RKO (cell line): Measurements from ENCODE around the gene CACNA2D3.

Source experiments
- DNase-seq: peaks from one replicate; pipeline ENCODE4 v3.0.0-alpha.2; 2016; ENCODE audit warnings: low spot score

The CACNA2D3 gene

GRCh38 chr3:54878145-54878544 is 755.8 kb downstream of the CACNA2D3 start:
- DNase-seq, result no peak

- no peak for DNase-seq
Observed at GRCh38 chr3:54882129-54882833, 759.9 kb downstream of the CACNA2D3 start.

- no peak for DNase-seq
Observed at GRCh38 chr3:54888162-54888561, 765.8 kb downstream of the CACNA2D3 start.

- no peak for DNase-seq
Observed at GRCh38 chr3:54888873-54889272, 766.5 kb downstream of the CACNA2D3 start.

GRCh38 chr3:54889731-54890130 is 767.4 kb downstream of the CACNA2D3 start:
- no peak for DNase-seq

- peak; percentile 23 for DNase-seq
Observed at GRCh38 chr3:54891540-54891897, 769.2 kb downstream of the CACNA2D3 start.

- no peak for DNase-seq
Observed at GRCh38 chr3:54892168-54892567, 769.8 kb downstream of the CACNA2D3 start.

GRCh38 chr3:54895613-54896012 is 773.3 kb downstream of the CACNA2D3 start:
- DNase-seq, result no peak

- no peak for DNase-seq
Observed at GRCh38 chr3:54897028-54897711, 774.8 kb downstream of the CACNA2D3 start.

- no peak for DNase-seq
Observed at GRCh38 chr3:54899273-54899672, 776.9 kb downstream of the CACNA2D3 start.

- no peak for DNase-seq
Observed at GRCh38 chr3:54900838-54901591, 778.7 kb downstream of the CACNA2D3 start.

- no peak for DNase-seq
Observed at GRCh38 chr3:54901906-54902685, 779.7 kb downstream of the CACNA2D3 start.

GRCh38 chr3:54905261-54905888 is 783.0 kb downstream of the CACNA2D3 start:
- no peak for DNase-seq

GRCh38 chr3:54905920-54906319 is 783.6 kb downstream of the CACNA2D3 start:
- no peak for DNase-seq

GRCh38 chr3:54906763-54907162 is 784.4 kb downstream of the CACNA2D3 start:
- DNase-seq, result no peak

- no peak for DNase-seq
Observed at GRCh38 chr3:54909191-54909590, 786.8 kb downstream of the CACNA2D3 start.

GRCh38 chr3:54914180-54914579 is 791.8 kb downstream of the CACNA2D3 start:
- DNase-seq, result no peak

GRCh38 chr3:54915181-54915580 is 792.8 kb downstream of the CACNA2D3 start:
- DNase-seq, result no peak

- DNase-seq, result no peak
Observed at GRCh38 chr3:54915976-54916375, 793.6 kb downstream of the CACNA2D3 start.

- no peak for DNase-seq
Observed at GRCh38 chr3:54916732-54917131, 794.4 kb downstream of the CACNA2D3 start.

GRCh38 chr3:54917174-54917573 is 794.8 kb downstream of the CACNA2D3 start:
- DNase-seq, result no peak

- no peak for DNase-seq
Observed at GRCh38 chr3:54917862-54918261, 795.5 kb downstream of the CACNA2D3 start.
